Neural cell (in vitro differentiated cells): ENCODE results near the gene MUS81. TPM values are rescaled to one million over a fixed set of nuclear protein-coding genes. Genes with fewer than 3 reads are reported as not detected.

ENCODE experiments used
- H2AFZ ChIP-seq: fragments of 200-600, 300-800 bp; sonication (generic), shearing (Covaris generic); 2 replicates; pipeline ENCODE4 v1.6.0; 2014; ENCODE audit warnings: low read depth, mild to moderate bottlenecking, antibody characterized with exemption, low read length, moderate library complexity
- H3F3A ChIP-seq: fragments of 200-600 bp; shearing (Covaris generic); 2 replicates; pipeline ENCODE4 v1.6.1; 2016; ENCODE audit warnings: mild to moderate bottlenecking, moderate library complexity, mixed read lengths, antibody characterized with exemption, low read length; ENCODE audit not compliant: insufficient read depth, poor library complexity, severe bottlenecking
- H3K27ac ChIP-seq: fragments of 200-600, 300-800 bp; sonication (generic), shearing (Covaris generic); 2 replicates; pipeline ENCODE4 v1.5.1; 2014; ENCODE audit warnings: mild to moderate bottlenecking, low read length, moderate library complexity
- H3K27me3 ChIP-seq: fragments of 300-800, 200-600 bp; sonication (generic), shearing (Covaris generic); 2 replicates; pipeline ENCODE4 v1.6.0; 2014; ENCODE audit warnings: mild to moderate bottlenecking, low read depth, low read length, moderate library complexity; ENCODE audit not compliant: insufficient read depth
- H3K36me3 ChIP-seq: fragments of 300-800, 200-600 bp; sonication (generic), shearing (Covaris generic); 2 replicates; pipeline ENCODE4 v1.5.1; 2014; ENCODE audit warnings: mild to moderate bottlenecking, antibody characterized with exemption, low read length, moderate library complexity; ENCODE audit not compliant: insufficient read depth
- H3K4me2 ChIP-seq: fragments of 300-800, 200-600 bp; sonication (generic), shearing (Covaris generic); 2 replicates; pipeline ENCODE4 v1.6.0; 2014; ENCODE audit warnings: mild to moderate bottlenecking, low read length
- H3K4me3 ChIP-seq: fragments of 300-800, 200-600 bp; sonication (generic), shearing (Covaris generic); 2 replicates; pipeline ENCODE4 v1.5.1; 2014; ENCODE audit warnings: mild to moderate bottlenecking, low read length, moderate library complexity
- H3K79me2 ChIP-seq: fragments of 200-600 bp; shearing (Covaris generic); replicated peaks from 2 replicates; pipeline ENCODE4 v1.6.0; 2014; ENCODE audit warnings: mild to moderate bottlenecking, low read length, moderate library complexity; ENCODE audit not compliant: insufficient read depth
- H3K9ac ChIP-seq: fragments of 300-800, 200-600 bp; sonication (generic), shearing (Covaris generic); 2 replicates; pipeline ENCODE4 v1.6.1; 2016; ENCODE audit warnings: mild to moderate bottlenecking, low read length, mixed read lengths
- H3K9me2 ChIP-seq: fragments of 200-600 bp; shearing (Covaris generic); 2 replicates; pipeline ENCODE4 v1.6.1; 2016; ENCODE audit warnings: mild to moderate bottlenecking, low read length, mixed read lengths; ENCODE audit not compliant: insufficient read depth
- H3K9me3 ChIP-seq: fragments of 200-600, 300-800 bp; sonication (generic), shearing (Covaris generic); 2 replicates; pipeline ENCODE4 v1.6.1; 2016; ENCODE audit warnings: mild to moderate bottlenecking, mixed run types, low read length, moderate library complexity, mixed read lengths
- H4K20me1 ChIP-seq: fragments of 200-600 bp; shearing (Covaris generic); 2 replicates; pipeline ENCODE4 v1.6.1; 2016; ENCODE audit warnings: mild to moderate bottlenecking, mixed run types; ENCODE audit not compliant: insufficient read depth
- CTCF ChIP-seq: fragments of 450-650 bp; IDR thresholded peaks from 2 replicates; pipeline ENCODE4 v1.5.1; 2014; ENCODE audit warnings: antibody characterized with exemption, mild to moderate bottlenecking, moderate library complexity; ENCODE audit not compliant: poor library complexity, severe bottlenecking
- EP300 ChIP-seq: fragments of 450-650 bp; conservative IDR thresholded peaks from 2 replicates; pipeline ENCODE4 v1.6.1; 2014; ENCODE audit warnings: antibody characterized with exemption, mild to moderate bottlenecking, moderate library complexity; ENCODE audit not compliant: poor library complexity, severe bottlenecking
- EZH2 ChIP-seq: fragments of 200-600, 300-800 bp; shearing (Covaris generic), sonication (generic); IDR thresholded peaks from 2 replicates; pipeline ENCODE4 v1.6.1; 2014; ENCODE audit warnings: antibody characterized with exemption, low read length, borderline replicate concordance, mild to moderate bottlenecking; ENCODE audit not compliant: insufficient read depth, poor library complexity, severe bottlenecking
- MXI1 ChIP-seq: fragments of 450-650 bp; conservative IDR thresholded peaks from 2 replicates; pipeline ENCODE4 v1.6.1; 2014; ENCODE audit warnings: antibody characterized with exemption, mild to moderate bottlenecking; ENCODE audit not compliant: poor library complexity, severe bottlenecking
- POLR2AphosphoS5 ChIP-seq: IDR thresholded peaks from 2 replicates; pipeline ENCODE4 v1.6.1; 2012
- RAD21 ChIP-seq: fragments of 450-650 bp; conservative IDR thresholded peaks from 2 replicates; pipeline ENCODE4 v1.6.1; 2014; ENCODE audit warnings: antibody characterized with exemption, mild to moderate bottlenecking, moderate library complexity
- REST ChIP-seq: IDR thresholded peaks from 2 replicates; pipeline ENCODE4 v1.6.1; 2012; ENCODE audit warnings: borderline replicate concordance
- SMC3 ChIP-seq: fragments of 450-650 bp; conservative IDR thresholded peaks from 2 replicates; pipeline ENCODE4 v1.6.1; 2014; ENCODE audit warnings: antibody characterized with exemption, mild to moderate bottlenecking, moderate library complexity; ENCODE audit not compliant: poor library complexity
- TAF1 ChIP-seq: IDR thresholded peaks from 2 replicates; pipeline ENCODE4 v1.6.1; 2012; ENCODE audit warnings: low read depth
- polyA plus RNA-seq: library from polyadenylated mRNA; depleted of rRNA; stranded (reverse); fragments of >200 nt; gene quantifications from 2 replicates; pipeline ENCODE4 v1.2.3, GENCODE V29; 2014

MUS81 gene
- polyA plus RNA-seq, 1 donor from 2014 or later = 183 TPM

- Histone ChIP-seq H4K20me1 (no peaks in the 10 kb centered on the region), H3K4me2 (no peak overlapping the region), H3K4me3 (no peak overlapping the region), H2AFZ (no peak overlapping the region), H3K27ac (no peak overlapping the region), H3K9ac (no peak overlapping the region), H3K9me2 (no peaks in the 10 kb centered on the region), H3K36me3 (no peaks in the 10 kb centered on the region), H3K9me3 (no peaks in the 10 kb centered on the region), H3F3A (no peaks in the 10 kb centered on the region), H3K27me3 (peaks cover 2% of the 10 kb centered on the region), H3K79me2 (no peaks in the 10 kb centered on the region)
- no peak for TF ChIP-seq REST
- peak; percentile 31 for TF ChIP-seq CTCF
These were observed 51.7 kb downstream of the MUS81 start for GRCh38 chr11:65911682-65912568.

GRCh38 chr11:65912845-65913244 is 52.6 kb downstream of the MUS81 start:
- Histone ChIP-seq H3K4me3 (no peak overlapping the region), H3K27ac (no peak overlapping the region), H3F3A (no peaks in the 10 kb centered on the region), H3K9me2 (no peaks in the 10 kb centered on the region), H2AFZ (no peak overlapping the region), H3K27me3 (no peaks in the 10 kb centered on the region), H3K9ac (no peak overlapping the region), H3K79me2 (peaks cover 3% of the 10 kb centered on the region), H3K36me3 (no peaks in the 10 kb centered on the region), H4K20me1 (no peaks in the 10 kb centered on the region), H3K4me2 (no peak overlapping the region), H3K9me3 (no peaks in the 10 kb centered on the region)
- TF ChIP-seq TAF1 (no peak), EP300 (no peak), POLR2AphosphoS5 (no peak), MXI1 (no peak), REST (no peak), CTCF (no peak), RAD21 (no peak), SMC3 (no peak), EZH2 (no peak)
